Uterine smooth muscle cell (primary cell): ENCODE results near the gene PITPNC1. TPM values are rescaled to one million over a fixed set of nuclear protein-coding genes. Genes with fewer than 3 reads are reported as not detected.

Experiments used
- total RNA-seq: library from RNA; depleted of rRNA; stranded (reverse); fragments of >200 nt; gene quantifications from 2 replicates; pipeline ENCODE4 v1.2.3, GENCODE V29; 2014

PITPNC1 gene
- total RNA-seq: 16.7 and 53.1 TPM in 2 replicates

GRCh38 chr17:67376737-67377487 is at the start of gene PITPNC1:
Gene PITPNC1, plus strand, starts transcription at chr17:67377281.

GRCh38 chr17:67366193-67367157 is 10.6 kb upstream of the PITPNC1 start, which contains the start of gene PSMD12:
Gene PSMD12, minus strand, starts transcription at chr17:67366577. Its CDS starts 58 bp downstream, at chr17:67366519.

GRCh38 chr17:67717624-67718324 is 340.7 kb downstream of the PITPNC1 start, which contains the start of gene NOL11:
Gene NOL11, plus strand, starts transcription at chr17:67717936. Its CDS starts 12 bp downstream, at chr17:67717948.

Other genes with a start within 250 kb of the PITPNC1 start
- 45.5 and 49.5 TPM in 2 replicates for gene HELZ, start 132.1 kb upstream of the PITPNC1 start, total RNA-seq
- gene PSMD12, start 10.7 kb upstream of the PITPNC1 start, total RNA-seq: 28.6 and 45.0 TPM in 2 replicates